Measurements from ENCODE around the gene TDRD3.

- no peak for TF ChIP-seq CTCF (IDR thresholded peaks at IDR 0.05; ENCODE audit: borderline replicate concordance, extremely low read depth, low read length, poor library complexity, severe bottlenecking)
- TF ChIP-seq EZH2 (IDR thresholded peaks at IDR 0.05; ENCODE audit: borderline replicate concordance, low read depth, low read length, severe bottlenecking), result no peak
These were observed 211.9 kb downstream of the TDRD3 start for GRCh38 chr13:60608954-60609353.

Data from DND-41 (cell line).